WTC11 (cell line): ENCODE results near the gene MEAK7. TPM values are rescaled to one million over a fixed set of nuclear protein-coding genes. Genes with fewer than 3 reads are reported as not detected.

ENCODE experiments used
- ATAC-seq: fragments of 200-7000 bp; cut with Tn5 transposase; 2 replicates; pipeline ENCODE4 v1.10.0; 2021; ENCODE audit warnings: mild to moderate bottlenecking, moderate library complexity
- CTCF ChIA-PET: fragments of 300-600 bp; sonication (Branson Sonifier 250); formaldehyde crosslinking; loops from one replicate; lab custom pipeline; 2021; ENCODE audit warnings: antibody characterized with exemption; lab: Charles Lee
- POLR2A ChIA-PET: fragments of 350-600 bp; sonication (Branson Sonifier 250); formaldehyde crosslinking; loops from one replicate; lab custom pipeline; 2021; ENCODE audit warnings: antibody characterized with exemption; lab: Charles Lee
- DNase-seq: peaks from one replicate; pipeline ENCODE4 v3.0.0; 2021; ENCODE audit warnings: low spot score
- H3K27ac Mint-ChIP-seq: 2 replicates; pipeline ENCODE4 v1.8.0; 2021; ENCODE audit warnings: mixed read lengths
- H3K27me3 Mint-ChIP-seq: 2 replicates; pipeline ENCODE4 v1.8.0; 2021; ENCODE audit warnings: low read depth, mild to moderate bottlenecking, moderate library complexity, mixed read lengths
- H3K36me3 Mint-ChIP-seq: 2 replicates; pipeline ENCODE4 v1.8.0; 2021; ENCODE audit warnings: mixed read lengths
- H3K4me1 Mint-ChIP-seq: 2 replicates; pipeline ENCODE4 v1.8.0; 2022; ENCODE audit warnings: mixed read lengths
- H3K4me3 Mint-ChIP-seq: 2 replicates; pipeline ENCODE4 v1.8.0; 2021; ENCODE audit warnings: mild to moderate bottlenecking, moderate library complexity, mixed read lengths
- H3K9me3 Mint-ChIP-seq: 2 replicates; pipeline ENCODE4 v1.8.0; 2021; ENCODE audit warnings: mixed read lengths
- AFF4 ChIP-seq: sonication (generic); formaldehyde crosslinking; IDR thresholded peaks from 2 replicates; pipeline ENCODE4 v1.8.1; 2023; ENCODE audit warnings: mild to moderate bottlenecking, missing genetic modification reagents, borderline replicate concordance
- CTCF ChIP-seq: fragments of 200-600 bp; IDR thresholded peaks from 2 replicates; pipeline ENCODE4 v1.8.0; 2022; ENCODE audit warnings: antibody characterized with exemption
- ERG ChIP-seq: fragments of 250-450 bp; sonication (Bioruptor Pico); IDR thresholded peaks from 2 replicates; pipeline ENCODE4 v1.8.0; 2021; ENCODE audit warnings: mild to moderate bottlenecking
- ETV6 ChIP-seq: sonication (generic); formaldehyde crosslinking; IDR thresholded peaks from 2 replicates; pipeline ENCODE4 v1.8.1; 2022; ENCODE audit warnings: mild to moderate bottlenecking, missing genetic modification reagents
- FOXP1 ChIP-seq: sonication (generic); formaldehyde crosslinking; IDR thresholded peaks from 2 replicates; pipeline ENCODE4 v1.8.0; 2022; ENCODE audit warnings: missing genetic modification reagents, mild to moderate bottlenecking, moderate library complexity, borderline replicate concordance
- GRHL2 ChIP-seq: fragments of 250-450 bp; sonication (Bioruptor Pico); IDR thresholded peaks from 2 replicates; pipeline ENCODE4 v1.8.0; 2022; ENCODE audit warnings: mild to moderate bottlenecking, moderate library complexity; ENCODE audit not compliant: insufficient replicate concordance, severe bottlenecking
- MXD4 ChIP-seq: fragments of 250-450 bp; sonication (Bioruptor Pico); IDR thresholded peaks from 2 replicates; pipeline ENCODE4 v1.8.0; 2021; ENCODE audit warnings: mild to moderate bottlenecking, moderate library complexity, borderline replicate concordance
- NFE2L1 ChIP-seq: sonication (generic); formaldehyde crosslinking; IDR thresholded peaks from 2 replicates; pipeline ENCODE4 v1.8.1; 2023; ENCODE audit warnings: missing genetic modification reagents
- NR1H2 ChIP-seq: sonication (generic); formaldehyde crosslinking; IDR thresholded peaks from 2 replicates; pipeline ENCODE4 v1.9.0; 2021; ENCODE audit warnings: mild to moderate bottlenecking, moderate library complexity, missing genetic modification reagents
- OVOL2 ChIP-seq: fragments of 250-450 bp; sonication (Bioruptor Pico); IDR thresholded peaks from 2 replicates; pipeline ENCODE4 v1.9.0; 2021; ENCODE audit warnings: mild to moderate bottlenecking, borderline replicate concordance
- ZNF423 ChIP-seq: fragments of 250-450 bp; sonication (Bioruptor Pico); IDR thresholded peaks from 2 replicates; pipeline ENCODE4 v2.1.2; 2022; ENCODE audit warnings: mild to moderate bottlenecking, moderate library complexity
- ZNF425 ChIP-seq: fragments of 250-450 bp; sonication (Bioruptor Pico); conservative IDR thresholded peaks from 2 replicates; pipeline ENCODE4 v1.9.0; 2021; ENCODE audit warnings: mild to moderate bottlenecking
- total RNA-seq: library from RNA; stranded (reverse); gene quantifications from 3 replicates; pipeline ENCODE4 v1.2.3, GENCODE V29; 2021

MEAK7 gene
- total RNA-seq, 1 experiment from 2014 or later: 14.4 TPM

GRCh38 chr16:84458606-84459532 is 45.6 kb downstream of the MEAK7 start:
- TF ChIP-seq ETV6 (CRISPR knock-in tag): no peak
- TF ChIP-seq OVOL2: no peak
- no peak for TF ChIP-seq ZNF423 (CRISPR knock-in tag)
- no peak for TF ChIP-seq AFF4 (CRISPR knock-in tag)
- no peak for TF ChIP-seq NFE2L1 (CRISPR knock-in tag)
- TF ChIP-seq FOXP1 (CRISPR knock-in tag): no peak
- TF ChIP-seq CTCF: no peak
- no peak for TF ChIP-seq NR1H2 (CRISPR knock-in tag)
- TF ChIP-seq GRHL2 (CRISPR knock-in tag): no peak
- TF ChIP-seq MXD4 (CRISPR knock-in tag): no peak
- no peak for TF ChIP-seq ERG
- no peaks in the 10 kb centered on the region for H3K27me3 Mint-ChIP-seq
- no peak overlapping the region for H3K4me3 Mint-ChIP-seq
- H3K9me3 Mint-ChIP-seq: no peaks in the 10 kb centered on the region
- H3K36me3 Mint-ChIP-seq: 0 out of 2 replicates have a peak, but pooled peaks cover under 1% of the 10 kb centered on the region
- ChIA-PET CTCF (no interaction called here), POLR2A (no interaction called here)
- H3K27ac Mint-ChIP-seq: no peak overlapping the region
- H3K4me1 Mint-ChIP-seq: no peaks in the 10 kb centered on the region
- ATAC-seq: no peak
- DNase-seq: no peak

- no peak for TF ChIP-seq AFF4 (CRISPR knock-in tag)
- TF ChIP-seq GRHL2 (CRISPR knock-in tag): no peak
- no peak for TF ChIP-seq ZNF425 (CRISPR knock-in tag)
- CTCF ChIA-PET: interaction anchor here (0.6 kb wide), 2 partner anchors 178 to 334 kb away, joined by 3 read pairs; no protein-coding TSS in a partner anchor
- H3K36me3 Mint-ChIP-seq: no peaks in the 10 kb centered on the region
- POLR2A ChIA-PET: no interaction called here
- no peaks in the 10 kb centered on the region for H3K27me3 Mint-ChIP-seq
- ATAC-seq (no peak), DNase-seq (no peak)
- no peaks in the 10 kb centered on the region for H3K9me3 Mint-ChIP-seq
- H3K4me1 Mint-ChIP-seq: no peaks in the 10 kb centered on the region
- H3K27ac Mint-ChIP-seq: no peak overlapping the region
- no peak overlapping the region for H3K4me3 Mint-ChIP-seq
Observed at GRCh38 chr16:84455031-84455430, 49.4 kb downstream of the MEAK7 start.
